ENCODE results near the gene CDC42EP2.
"Not testable (repeated sequence)": the region's sequence is repeated elsewhere in the genome, so short reads cannot be mapped to it uniquely, and the experiment has no call there.

CDC42EP2 gene

DNA sequence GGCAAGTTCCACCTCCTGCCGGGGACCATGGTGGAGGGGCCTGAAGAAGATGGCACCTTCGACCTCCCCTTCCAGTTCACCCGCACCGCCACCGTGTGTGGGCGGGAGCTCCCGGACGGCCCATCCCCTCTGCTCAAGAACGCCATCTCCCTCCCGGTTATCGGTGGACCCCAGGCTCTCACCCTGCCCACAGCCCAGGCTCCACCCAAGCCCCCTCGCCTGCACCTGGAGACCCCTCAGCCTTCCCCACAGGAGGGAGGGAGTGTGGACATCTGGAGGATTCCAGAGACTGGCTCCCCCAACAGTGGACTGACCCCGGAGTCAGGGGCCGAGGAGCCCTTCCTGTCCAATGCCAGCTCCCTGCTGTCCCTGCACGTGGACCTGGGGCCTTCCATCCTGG, 6.4 kb downstream of the CDC42EP2 start:
- DNase-seq: no peak

DNA sequence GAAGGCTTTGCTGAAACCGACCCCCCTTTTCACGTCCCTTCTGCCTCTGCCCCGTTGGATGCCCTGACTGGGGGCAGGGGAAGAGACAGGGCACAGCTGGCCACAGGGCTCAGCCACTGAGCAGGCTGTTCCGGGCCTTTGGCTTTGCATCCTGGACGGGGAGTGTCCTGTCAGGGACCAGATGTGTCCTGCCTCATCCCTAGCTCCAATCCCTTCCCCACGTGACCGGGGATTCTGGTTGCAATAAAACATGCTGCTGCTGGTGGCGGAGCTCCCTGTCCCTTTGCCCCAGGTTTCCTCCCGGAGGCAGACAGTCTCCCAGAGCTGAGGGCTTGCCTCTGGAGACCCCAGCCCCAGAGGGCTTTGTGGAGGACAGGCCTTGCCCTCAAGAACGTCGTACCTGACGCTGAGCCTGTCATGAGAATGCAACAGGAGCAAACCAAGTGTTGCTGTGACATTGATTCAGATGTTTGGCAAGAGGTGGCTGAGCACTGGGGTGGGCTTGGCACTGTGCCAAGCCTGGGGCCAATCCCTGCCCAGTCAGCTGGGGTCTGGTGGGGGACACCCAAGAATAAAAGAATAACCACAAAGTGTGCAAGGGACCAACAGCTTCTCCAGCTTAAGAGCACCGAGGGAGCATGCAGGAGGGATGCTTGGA, 7.3 kb downstream of the CDC42EP2 start:
- DNase-seq: no peak

DNA sequence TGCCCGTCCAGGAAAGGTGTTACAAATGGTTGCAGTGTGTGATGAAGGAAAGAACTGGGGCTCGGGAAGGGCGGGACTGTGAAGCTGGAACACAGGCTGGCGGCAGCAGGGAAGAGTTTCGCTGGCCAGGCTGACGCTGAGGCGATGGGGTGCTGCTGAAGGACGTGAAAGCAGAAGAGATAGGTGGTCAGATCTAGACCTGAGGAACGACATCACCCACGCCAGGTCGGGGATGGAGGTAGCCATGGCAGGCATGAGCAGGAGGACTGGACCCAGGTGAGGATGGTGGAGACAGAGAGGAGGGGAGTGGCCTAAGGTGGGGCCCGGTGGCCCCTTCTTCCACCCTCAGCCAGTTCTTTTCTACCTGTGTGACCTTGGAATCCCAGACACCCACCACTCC, 9.1 kb downstream of the CDC42EP2 start:
- no peak for DNase-seq

DNA sequence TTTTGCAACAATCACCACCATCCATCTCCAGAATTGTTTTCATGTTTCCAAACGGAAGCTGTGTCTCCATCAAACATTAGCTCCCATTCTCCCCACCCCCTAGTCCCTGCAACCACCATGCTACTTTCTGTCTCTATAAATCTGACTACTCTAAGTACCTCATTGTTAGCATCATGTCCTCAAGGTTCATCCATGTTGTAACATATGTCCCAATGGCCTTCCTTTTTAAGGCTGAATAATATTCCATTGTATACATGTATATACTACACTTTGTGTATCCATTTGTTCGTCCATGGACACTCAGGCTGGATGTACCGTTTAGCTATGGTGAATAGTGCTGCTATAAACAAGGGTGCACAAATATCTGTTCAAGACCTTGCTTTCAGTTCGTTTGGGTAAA, 10.8 kb downstream of the CDC42EP2 start:
- DNase-seq: no peak

DNA sequence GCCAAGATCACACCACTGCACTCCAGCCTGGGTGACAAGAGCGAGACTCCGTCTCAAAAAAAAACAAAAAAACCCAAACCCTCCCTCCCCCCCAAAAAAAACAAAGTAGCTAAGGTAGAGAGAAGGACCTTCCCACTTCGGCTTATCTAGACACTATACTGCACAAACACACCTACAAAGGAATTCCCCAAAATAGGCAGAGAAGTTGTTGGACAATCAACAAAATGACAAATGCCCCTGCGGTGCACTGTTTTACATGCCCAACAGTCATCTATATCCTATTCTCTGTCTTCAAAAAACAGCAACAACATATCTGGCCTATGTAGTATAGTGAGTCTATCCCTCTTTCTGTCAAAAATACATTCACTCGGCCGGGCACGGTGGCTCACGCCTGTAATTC, 12.4 kb downstream of the CDC42EP2 start:
- no peak for DNase-seq

DNA sequence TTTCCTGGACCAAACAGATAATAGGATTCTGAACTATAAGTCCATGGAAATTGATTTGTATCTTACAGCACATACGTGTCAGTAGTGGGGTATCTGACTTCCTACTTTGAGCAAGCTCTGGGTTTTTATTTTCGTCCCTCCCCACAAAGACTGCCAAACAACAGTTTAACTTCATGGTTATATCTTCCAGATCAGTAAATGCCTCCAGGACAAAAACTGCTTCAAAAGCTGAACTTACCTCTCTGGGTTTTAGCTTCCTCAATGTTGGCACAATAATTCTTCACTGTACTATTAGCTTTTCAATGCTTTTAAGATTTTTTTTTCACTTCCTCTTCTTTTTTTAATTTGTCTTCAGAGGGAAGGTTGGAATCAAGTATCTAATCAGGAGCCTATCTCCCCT, 14.8 kb downstream of the CDC42EP2 start:
- DNase-seq: no peak

DNA sequence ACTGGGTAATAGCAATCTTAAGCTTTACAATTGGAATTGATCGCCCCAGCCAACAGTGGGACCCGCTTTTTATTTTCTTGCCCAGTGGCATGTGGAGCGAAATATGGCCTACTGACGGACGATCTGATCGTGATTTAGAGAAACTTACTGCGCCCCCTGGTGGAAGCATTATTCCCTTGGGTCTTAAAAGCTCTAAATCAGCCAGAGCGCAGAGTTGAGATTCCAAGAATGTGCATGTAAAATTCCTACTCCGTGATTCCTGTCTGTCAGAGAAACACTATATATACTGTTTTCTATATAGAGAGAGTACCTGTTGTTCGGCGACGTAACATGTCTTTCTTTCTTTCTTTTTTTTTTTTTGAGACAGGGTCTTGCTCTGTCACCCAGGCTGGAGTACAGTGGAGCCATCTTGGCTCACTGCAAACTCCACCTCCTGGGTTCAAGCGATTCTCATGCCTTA, 15.3 kb downstream of the CDC42EP2 start:
- DNase-seq: peak; percentile 84

DNA sequence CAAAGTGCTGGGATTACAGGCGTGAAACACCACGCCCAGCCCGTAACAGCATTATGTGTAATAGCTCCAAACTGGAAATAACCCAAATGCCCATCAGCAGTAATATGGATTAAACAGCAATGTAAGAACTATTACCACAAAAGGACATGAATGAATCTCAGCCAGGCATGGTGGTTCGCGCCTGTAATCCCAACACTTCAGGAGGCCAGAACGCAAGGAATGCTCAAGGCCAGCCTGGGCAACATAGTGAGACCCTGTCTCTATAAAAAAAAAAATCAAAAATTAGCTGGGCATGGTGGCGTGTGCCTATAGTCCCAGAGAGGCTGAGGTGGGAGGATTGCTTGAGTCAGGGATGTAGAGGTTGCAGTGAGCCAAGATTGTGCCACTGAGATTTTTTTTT, 15.9 kb downstream of the CDC42EP2 start:
- DNase-seq: no peak

DNA sequence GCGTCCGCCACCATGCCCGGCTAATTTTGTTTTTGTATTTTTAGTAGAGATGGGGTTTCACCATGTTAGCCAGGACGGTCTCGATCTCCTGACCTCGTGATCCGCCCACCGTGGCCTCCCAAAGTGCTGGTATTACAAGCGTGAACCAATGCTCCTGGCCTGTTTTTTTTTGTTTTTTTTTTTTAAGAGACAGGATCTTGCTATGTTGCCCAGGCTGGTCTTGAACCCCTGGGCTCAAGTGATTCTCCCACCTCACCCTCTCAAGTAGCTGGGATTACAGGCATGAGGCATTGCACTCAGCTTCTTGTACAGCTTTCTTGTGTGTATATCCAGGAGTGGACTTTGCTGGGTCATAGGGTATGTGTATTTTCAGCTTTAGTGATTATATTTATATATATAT, 17.9 kb downstream of the CDC42EP2 start:
- not testable (repeated sequence) for DNase-seq

DNA sequence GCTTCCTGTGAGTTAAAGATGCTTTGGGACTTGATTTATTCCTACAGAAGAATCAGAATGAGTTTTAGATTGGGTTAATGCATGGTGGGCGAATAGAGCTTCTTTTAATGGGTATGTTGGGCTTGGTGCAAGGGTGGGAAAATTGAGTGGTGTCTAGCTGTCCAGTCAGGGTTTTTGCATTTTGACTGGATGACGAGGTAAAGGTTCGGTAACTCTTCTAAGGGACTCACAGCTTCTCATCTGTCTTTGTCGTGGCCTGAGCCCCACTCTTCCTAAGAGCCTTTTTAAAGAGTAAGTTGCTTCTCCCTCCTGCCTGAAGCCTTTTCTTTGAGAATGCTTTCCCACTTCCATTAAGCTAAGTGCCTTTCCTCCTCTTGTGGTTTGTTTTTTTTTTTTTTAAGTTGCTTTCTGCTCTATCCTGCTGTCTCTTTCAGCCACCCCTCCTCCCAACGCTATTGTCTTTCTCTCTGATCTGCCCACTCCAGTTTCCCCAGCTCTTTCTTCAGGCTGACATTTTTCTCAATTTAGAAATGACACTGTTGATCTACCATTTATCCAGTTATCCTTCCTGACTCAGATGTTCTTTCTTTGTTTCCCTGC, 20.1 kb downstream of the CDC42EP2 start:
- DNase-seq: no peak

DNA sequence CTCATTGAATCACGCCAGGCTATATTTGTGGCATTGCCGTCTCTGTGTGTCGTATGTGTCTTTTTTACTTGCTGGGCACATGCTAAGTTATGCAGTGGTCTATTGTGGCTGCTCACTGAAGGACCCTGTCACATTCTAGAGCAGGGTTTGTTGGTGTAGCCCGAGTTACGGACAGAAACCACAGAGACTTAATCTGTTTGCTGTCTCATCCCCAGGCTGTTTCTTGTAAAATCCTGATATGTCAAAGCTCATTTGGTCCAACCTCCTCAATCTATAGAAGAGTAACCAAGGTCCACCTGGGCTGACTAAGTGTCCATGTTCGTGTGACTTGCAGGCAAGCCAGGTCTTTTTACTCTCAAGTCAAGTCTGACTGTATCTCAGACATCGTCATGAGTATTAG, 24.0 kb downstream of the CDC42EP2 start:
- no peak for DNase-seq

DNA sequence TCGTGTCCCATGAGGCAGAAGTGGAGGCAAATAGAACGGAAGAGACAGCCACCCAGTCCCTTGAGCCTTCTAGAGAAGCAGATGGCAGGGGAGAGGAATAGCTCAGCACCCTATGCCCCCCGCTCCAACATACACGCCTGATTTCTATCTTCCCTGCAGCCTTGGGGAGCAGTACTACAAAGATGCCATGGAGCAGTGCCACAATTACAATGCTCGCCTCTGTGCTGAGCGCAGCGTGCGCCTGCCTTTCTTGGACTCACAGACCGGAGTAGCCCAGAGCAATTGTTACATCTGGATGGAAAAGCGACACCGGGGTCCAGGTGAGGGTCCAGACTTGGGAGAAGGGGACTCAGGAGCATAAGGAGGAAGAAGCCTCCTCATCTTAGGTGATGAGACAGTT, 25.6 kb downstream of the CDC42EP2 start:
- DNase-seq: no peak

DNA sequence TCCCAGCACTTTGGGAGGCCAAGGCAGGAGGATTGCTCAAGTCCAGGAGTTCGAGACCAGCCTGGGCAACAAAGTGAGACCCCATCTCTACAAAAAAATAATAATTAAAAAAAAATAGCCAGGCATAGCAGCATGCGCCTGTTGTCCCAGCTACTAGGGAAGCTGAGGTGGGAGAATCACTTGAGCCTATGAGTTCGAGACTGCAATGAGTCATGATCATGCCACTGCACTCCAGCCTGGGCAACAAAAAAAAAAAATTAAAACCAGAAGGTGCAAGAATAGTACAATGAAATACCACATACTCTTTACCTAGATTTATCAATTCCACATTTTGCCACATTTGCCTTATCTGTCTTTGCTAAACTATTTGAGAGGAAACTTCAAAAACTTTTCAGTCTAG, 27.2 kb downstream of the CDC42EP2 start:
- DNase-seq: no peak

DNA sequence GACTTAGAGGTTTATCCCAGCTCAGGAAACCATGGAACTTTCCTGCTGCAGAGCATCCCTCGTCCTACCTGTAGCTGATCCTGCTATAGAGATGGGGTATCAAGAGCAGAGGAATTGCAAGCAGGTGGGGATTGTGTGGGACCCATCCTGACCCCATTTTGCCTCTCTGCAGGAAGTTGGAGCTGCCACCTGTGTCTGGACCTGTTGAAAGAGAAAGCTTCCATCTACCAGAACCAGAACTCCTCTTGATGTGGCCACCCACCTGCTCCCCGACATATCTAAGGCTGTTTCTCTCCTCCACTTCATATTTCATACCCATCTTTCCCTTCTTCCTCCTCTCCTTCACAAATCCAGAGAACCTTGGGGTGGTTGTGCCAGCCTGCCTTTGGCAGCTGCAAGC, 36.8 kb downstream of the CDC42EP2 start:
- DNase-seq: no peak

DNA sequence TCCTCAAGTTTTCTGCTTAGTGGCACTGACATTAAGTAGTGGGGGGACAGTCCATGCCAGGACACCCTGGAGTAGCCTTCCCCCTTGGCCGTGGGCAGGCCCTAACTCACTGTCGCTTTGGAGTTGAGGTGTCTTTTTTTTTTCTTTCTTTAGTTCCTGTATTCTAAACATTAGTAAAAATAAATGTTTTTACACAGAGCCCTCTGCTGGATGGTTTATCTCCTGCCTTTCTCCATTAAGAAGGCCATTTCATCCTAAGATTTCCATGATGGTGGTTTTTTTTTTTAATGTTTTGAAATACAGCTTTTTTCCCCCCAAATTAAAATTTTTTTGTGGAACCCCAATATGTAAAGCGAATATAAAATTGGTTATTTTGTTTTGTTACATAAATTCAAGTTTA, 38.1 kb downstream of the CDC42EP2 start:
- no peak for DNase-seq

DNA sequence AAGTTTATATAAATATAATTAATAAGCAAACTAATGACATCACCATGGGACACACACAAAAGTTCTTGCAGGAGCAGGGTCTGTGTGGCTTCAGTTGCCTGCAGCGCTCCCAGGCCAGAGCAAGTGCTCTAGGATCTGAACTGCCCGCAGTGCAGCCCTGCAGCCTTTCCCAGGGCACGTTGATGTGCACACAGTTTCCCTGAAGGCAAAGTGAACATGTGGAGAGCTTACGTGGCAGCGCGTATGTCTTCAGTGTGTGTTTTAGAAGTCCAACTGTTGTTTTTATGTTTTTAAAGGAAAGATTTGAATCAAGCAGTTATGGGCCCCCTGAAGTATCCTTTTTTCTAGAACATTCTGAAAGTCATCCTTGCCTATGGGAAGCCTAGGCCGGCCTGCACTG, 38.7 kb downstream of the CDC42EP2 start:
- no peak for DNase-seq

DNA sequence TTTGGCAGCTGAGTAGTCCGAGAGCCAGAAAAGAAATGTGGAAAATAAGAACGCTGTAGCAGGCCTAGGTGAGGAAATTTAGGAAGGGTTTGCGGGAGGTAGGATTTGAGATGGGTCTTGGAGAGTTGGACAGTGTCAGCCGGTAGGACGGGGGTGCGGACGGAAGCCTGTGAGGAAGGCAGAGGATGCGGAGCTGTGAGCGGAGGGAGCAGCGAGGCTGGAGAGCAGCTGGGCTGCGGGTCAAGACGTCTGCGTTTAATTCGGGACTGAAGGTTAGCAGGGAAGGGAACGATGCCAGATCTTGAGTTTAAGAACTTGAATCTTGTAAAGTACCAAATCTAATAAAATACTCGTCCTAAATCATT, 39.2 kb downstream of the CDC42EP2 start:
- no peak for DNase-seq

DNA sequence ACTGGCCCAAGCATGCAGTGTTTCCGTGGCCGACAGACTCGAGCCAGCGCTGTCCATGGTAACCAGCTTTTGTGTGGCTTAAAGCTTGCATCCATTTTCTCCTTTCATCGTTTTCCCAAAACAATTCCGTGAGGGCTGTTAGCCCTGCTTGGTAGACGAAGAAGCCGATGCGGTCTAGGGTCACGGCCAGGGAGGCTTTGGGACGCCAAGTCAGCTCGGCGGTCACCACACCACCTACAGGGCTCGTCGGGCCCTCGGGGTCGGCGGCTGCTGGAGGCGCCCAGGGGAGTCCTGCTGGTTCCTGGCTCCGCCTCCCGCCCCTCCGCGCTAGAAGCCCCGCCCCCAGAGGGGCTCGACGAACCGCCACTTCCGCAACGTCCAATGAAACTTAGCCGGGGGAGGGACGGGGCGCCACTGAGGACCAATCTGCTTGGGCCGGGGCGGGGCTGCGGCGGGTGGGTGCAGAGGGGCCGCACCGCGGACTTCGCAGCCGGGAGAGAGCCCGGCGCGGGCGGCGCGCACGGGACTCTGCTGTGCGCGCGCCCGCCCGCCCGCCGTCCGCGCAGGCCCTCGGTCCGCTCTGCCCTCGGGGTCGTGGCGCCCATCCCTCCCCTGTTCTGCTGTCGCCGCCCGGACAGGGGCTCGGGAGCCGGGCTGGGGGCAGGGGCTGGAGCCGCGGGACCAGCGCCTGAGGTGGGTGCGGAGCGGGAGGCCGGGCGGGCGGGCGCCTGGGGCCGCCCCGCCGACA, 39.8 kb downstream of the CDC42EP2 start, which contains the start of gene TIGD3:
TSS of gene TIGD3 (plus strand) at position 487 of the 748 bp plus-strand sequence. CDS start 1,058 bp downstream, outside the sequence.
- peak; percentile 99 for DNase-seq

DNA sequence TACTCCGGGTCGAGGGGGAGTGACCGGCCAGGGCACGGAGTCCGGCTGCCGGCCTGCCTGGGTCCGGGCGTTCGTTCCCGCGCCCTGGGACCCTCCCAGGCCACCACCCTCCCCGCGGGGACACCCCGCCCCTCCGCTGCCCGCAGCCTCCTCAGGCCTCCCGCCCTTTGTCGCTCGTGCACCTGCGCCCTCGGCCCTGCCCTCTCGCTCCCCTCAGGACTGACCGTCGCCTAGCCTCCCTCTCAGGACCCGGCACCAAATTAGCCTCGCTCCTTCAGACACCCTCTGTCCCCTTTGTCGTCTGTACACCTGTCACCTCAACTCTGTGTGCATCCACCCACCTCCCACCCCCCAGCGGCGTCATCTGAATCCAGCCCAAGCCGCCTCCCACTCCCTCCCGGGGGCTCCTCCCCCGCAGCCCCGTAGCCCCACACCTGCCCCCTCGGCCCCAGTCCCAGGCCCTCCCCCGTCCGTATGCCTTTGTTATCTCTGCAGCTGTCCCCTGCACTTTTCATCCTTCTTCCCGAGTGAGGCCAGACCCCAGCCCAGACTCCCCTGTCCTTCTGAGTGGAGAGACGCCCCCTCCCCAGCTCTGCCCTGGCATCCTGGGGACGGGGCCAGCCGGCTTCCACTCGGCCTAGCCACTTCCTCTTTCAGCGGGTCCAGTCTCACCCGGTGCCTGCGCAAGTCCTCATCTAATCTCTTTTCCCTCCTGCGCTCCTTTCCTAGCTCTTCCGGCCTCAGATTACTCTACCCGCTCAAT, 40.5 kb downstream of the CDC42EP2 start:
- peak; percentile 47 for DNase-seq

DNA sequence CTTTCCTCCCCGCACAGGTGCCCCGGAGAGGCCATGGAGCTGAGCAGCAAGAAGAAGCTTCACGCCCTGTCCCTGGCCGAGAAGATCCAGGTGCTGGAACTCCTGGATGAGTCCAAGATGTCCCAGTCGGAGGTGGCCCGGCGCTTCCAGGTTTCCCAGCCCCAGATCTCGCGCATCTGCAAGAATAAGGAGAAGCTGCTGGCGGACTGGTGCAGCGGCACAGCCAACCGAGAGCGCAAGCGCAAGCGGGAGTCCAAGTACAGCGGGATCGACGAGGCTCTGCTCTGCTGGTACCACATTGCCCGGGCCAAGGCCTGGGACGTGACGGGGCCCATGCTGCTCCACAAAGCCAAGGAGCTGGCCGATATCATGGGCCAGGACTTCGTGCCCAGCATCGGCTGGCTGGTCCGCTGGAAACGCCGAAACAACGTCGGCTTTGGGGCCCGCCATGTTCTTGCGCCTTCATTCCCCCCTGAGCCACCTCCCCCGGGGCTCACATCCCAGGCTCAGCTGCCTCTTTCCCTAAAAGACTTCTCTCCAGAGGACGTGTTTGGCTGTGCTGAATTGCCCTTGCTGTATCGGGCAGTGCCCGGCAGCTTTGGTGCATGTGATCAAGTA, 41.2 kb downstream of the CDC42EP2 start:
- DNase-seq: peak; percentile 46

DNA sequence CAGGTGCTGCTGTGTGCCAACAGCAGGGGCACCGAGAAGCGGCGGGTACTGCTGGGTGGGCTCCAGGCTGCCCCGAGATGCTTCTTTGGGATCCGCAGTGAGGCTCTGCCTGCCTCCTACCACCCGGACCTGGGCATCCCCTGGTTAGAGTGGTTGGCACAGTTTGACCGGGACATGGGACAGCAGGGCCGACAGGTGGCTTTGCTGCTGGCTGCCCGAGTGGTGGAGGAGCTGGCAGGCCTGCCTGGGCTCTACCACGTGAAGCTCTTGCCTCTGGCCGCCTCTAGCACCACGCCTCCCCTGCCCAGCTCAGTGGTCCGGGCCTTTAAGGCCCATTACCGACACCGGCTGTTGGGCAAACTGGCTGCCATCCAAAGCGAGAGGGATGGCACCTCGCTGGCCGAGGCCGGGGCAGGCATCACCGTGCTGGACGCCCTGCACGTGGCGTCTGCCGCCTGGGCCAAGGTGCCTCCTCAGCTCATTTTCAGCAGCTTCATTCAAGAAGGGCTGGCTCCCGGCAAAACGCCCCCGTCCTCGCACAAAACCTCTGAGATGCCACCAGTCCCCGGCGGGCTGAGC, 41.8 kb downstream of the CDC42EP2 start:
- no peak for DNase-seq

DNA sequence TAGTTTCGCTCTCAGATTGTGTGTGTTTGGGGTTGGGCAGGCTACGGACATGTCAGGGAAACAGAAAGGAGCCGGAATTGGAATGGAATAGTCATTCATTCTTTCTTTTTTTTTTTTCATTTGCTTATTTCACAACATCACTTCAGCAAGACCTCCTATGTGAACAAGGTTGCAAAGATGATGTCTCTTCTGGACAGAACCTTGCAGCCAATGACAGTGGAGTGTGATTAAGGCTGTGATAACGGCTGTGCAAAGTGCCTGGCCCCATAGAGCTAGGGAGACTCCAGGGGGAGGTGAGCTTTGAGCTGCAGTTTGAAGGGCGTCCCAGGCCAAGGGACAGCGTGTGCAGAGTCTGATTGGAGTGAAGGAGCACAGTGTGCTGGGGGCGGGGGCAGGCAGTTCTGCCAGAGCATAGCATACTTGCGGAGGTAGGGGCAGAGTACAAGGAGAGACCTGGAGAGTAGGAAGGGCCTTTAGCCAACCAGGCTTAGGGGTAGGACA, 43.2 kb downstream of the CDC42EP2 start:
- no peak for DNase-seq
